ENCODE measurements around the gene TBC1D17. TPM values are rescaled to one million over a fixed set of nuclear protein-coding genes. Genes with fewer than 3 reads are reported as not detected.

The TBC1D17 gene
- total and polyA plus RNA-seq, 10 of the 15 experiments (the other 5 are each of a cell fraction or from before 2014, with no cell fraction given) = 0.42 to 20.4 (median 11.2) TPM

GRCh38 chr19:49881672-49882394 lies 4.3 kb downstream of the TBC1D17 start (continued):
- TF ChIP-seq NFYB (IDR thresholded peaks at IDR 0.05; ENCODE audit: insufficient read depth, low read depth, low read length) (peak; percentile 51), USF1 (IDR thresholded peaks at IDR 0.05; ENCODE audit: borderline replicate concordance, extremely low read length, insufficient read depth, low read depth, low read length) (peak; percentile 53), ZNF207 (IDR thresholded peaks at IDR 0.05; ENCODE audit: borderline replicate concordance) (no peak), POLR2A (IDR thresholded peaks at IDR 0.05; ENCODE audit: low read depth, low read length) (peak; percentile 36; the same call in 1 of the 2 replicates), PBX3 (IDR thresholded peaks at IDR 0.05; ENCODE audit: insufficient replicate concordance, low read depth, low read length) (peak; percentile 87), GABPA (IDR thresholded peaks at IDR 0.05; ENCODE audit: low read depth) (no peak), PKNOX1 (IDR thresholded peaks at IDR 0.05) (peak; percentile 93)

GRCh38 chr19:49882643-49883042 lies 5.1 kb downstream of the TBC1D17 start:
- H3K36me3 ChIP-seq (ENCODE audit: control insufficient read depth in 2 of 2, insufficient read depth in 2 of 2, low read length in 1 of 2) = peaks cover 8 to 13% of the 10 kb centered on the region in 2 experiments
- RAD21 ChIA-PET (ENCODE audit: unreplicated experiment) = no interaction called here
- FAIRE-seq = no peak
- TF ChIP-seq ZBTB33 (IDR thresholded peaks at IDR 0.05) (no peak), SRF (IDR thresholded peaks at IDR 0.05; ENCODE audit: low read depth in 2 of 2, low read length in 2 of 2) (no peak), NBN (IDR thresholded peaks at IDR 0.05) (no peak), TCF12 (IDR thresholded peaks at IDR 0.05; ENCODE audit: low read depth, low read length) (no peak), ZSCAN29 (IDR thresholded peaks at IDR 0.05) (no peak), E4F1 (IDR thresholded peaks at IDR 0.05; ENCODE audit: borderline replicate concordance, partially characterized antibody) (no peak), ZNF207 (IDR thresholded peaks at IDR 0.05; ENCODE audit: borderline replicate concordance) (no peak), JUND (IDR thresholded peaks at IDR 0.05; ENCODE audit: low read depth, low read length) (no peak)

More at GRCh38 chr19:49882643-49883042, 5.1 kb downstream of the TBC1D17 start:
- Histone ChIP-seq H3K79me2 (ENCODE audit: control insufficient read depth, insufficient read depth, low read length) (peaks cover 6% of the 10 kb centered on the region), H3K9ac (ENCODE audit: control insufficient read depth, insufficient read depth, low read length) (no peak overlapping the region), H3K4me1 (ENCODE audit: control insufficient read depth, insufficient read depth, low read length) (peaks cover 12% of the 10 kb centered on the region), H3K27ac (ENCODE audit: control insufficient read depth, insufficient read depth) (no peak overlapping the region), H3K4me3 (no peak overlapping the region), H3K4me2 (ENCODE audit: control insufficient read depth, insufficient read depth) (no peak overlapping the region), H3K9me3 (replicated peaks; ENCODE audit: control insufficient read depth, insufficient read depth, low read length) (no peaks in the 10 kb centered on the region; the same call in 2 of the 3 replicates), H4K20me1 (ENCODE audit: control insufficient read depth, insufficient read depth) (no peaks in the 10 kb centered on the region), H2AFZ (ENCODE audit: control insufficient read depth, low read depth, low read length) (no peak overlapping the region), H3K27me3 (replicated peaks in 1 of 2; ENCODE audit: control insufficient read depth in 2 of 2, insufficient read depth in 2 of 2, low read length in 1 of 2) (no peaks in the 10 kb centered on the region)
- no TSS peak for BruUV-seq (replicated peaks)
- ATAC-seq = no peak
- no peak for DNase-seq (ENCODE audit: low read depth, low spot score)
- POLR2A ChIA-PET = interaction anchor here (1.0 kb wide), 2 partner anchors 11 to 24 kb away, joined by 3 read pairs; no protein-coding TSS in a partner anchor
- SMC1A ChIA-PET (ENCODE audit: uncharacterized antibody, unreplicated experiment) = interaction anchor here (1.0 to 1.1 kb wide), 2 partner anchors 12 to 29 kb away, joined by 3 read pairs; no protein-coding TSS in a partner anchor
- WGBS (ENCODE audit: insufficient coverage, insufficient replicate concordance, low lambda C conversion rate, missing lambda C conversion rate) = 95% methylated on average over 14 of the region's 14 CpGs
- intact Hi-C loops (cut with micrococcal nuclease; ENCODE audit: unreplicated experiment) = no loop called here
- in situ Hi-C loops (cut with MboI) = loop anchor here (25.0 kb wide), 1 partner anchor 1245 kb away; the partner anchor contains the start of genes CA11 and DBP
- CTCF ChIA-PET = no interaction called here
